ENCODE measurements around the gene EFNA5.

- TF ChIP-seq CTCF (IDR thresholded peaks at IDR 0.05; ENCODE audit: low read length) (no peak), EZH2 (IDR thresholded peaks at IDR 0.05; ENCODE audit: borderline replicate concordance, low read length) (no peak)
Observed at GRCh38 chr5:107594253-107595045, 76.3 kb downstream of the EFNA5 start.

Measured in OCI-LY1 (cell line).